ENCODE results near the gene RPL28. TPM values are rescaled to one million over a fixed set of nuclear protein-coding genes. Genes with fewer than 3 reads are reported as not detected.

RPL28 gene
- total and polyA plus RNA-seq, 4 donors, result 116 to 535 (median 164) TPM

- 48% methylated on average over 9 of the region's 9 CpGs for WGBS
- no peak overlapping the region for H3K4me3 ChIP-seq (ENCODE audit: low read depth in 1 of 3, low read length in 3 of 3)
- H3K36me3 ChIP-seq (ENCODE audit: control insufficient read depth in 4 of 4, insufficient read depth in 3 of 4, low read depth in 1 of 4, low read length in 3 of 4), result no peaks in the 10 kb centered on the region
- no peaks in the 10 kb centered on the region for H3K9me3 ChIP-seq (ENCODE audit: control insufficient read depth in 4 of 4, low read length in 3 of 4)
- H3K9ac ChIP-seq (ENCODE audit: low read depth in 1 of 2, low read length in 2 of 2), result no peak overlapping the region
- no peak for TF ChIP-seq MAX (IDR thresholded peaks at IDR 0.05)
- no peak for TF ChIP-seq FOXA2 (IDR thresholded peaks at IDR 0.05)
- no peak for TF ChIP-seq HNF4A (conservative IDR thresholded peaks at IDR 0.05)
- TF ChIP-seq REST (IDR thresholded peaks at IDR 0.05), result no peak
- no peak for TF ChIP-seq NR2F2 (IDR thresholded peaks at IDR 0.05)
- no peak for TF ChIP-seq TAF1 (conservative IDR thresholded peaks at IDR 0.05)
- TF ChIP-seq FOXA1 (IDR thresholded peaks at IDR 0.05), result no peak
- TF ChIP-seq GABPA (IDR thresholded peaks at IDR 0.05 in 1 of 2, conservative IDR thresholded peaks at IDR 0.05 in 1 of 2), result no peak
- no peak for TF ChIP-seq CTCF (IDR thresholded peaks at IDR 0.05; ENCODE audit: low read depth, low read length, missing input control)
- DNase-seq (ENCODE audit: low spot score), result no peak
- peaks cover 0 to 9% (median 2%) of the 10 kb centered on the region in 4 donors for H3K4me1 ChIP-seq (ENCODE audit: control insufficient read depth in 4 of 4, insufficient read depth in 4 of 4, low read length in 3 of 4)
- H3K27ac ChIP-seq (ENCODE audit: low read depth in 1 of 2, low read length in 2 of 2), result no peak overlapping the region
- peaks cover 0 to 13% (median 9%) of the 10 kb centered on the region in 4 donors for H3K27me3 ChIP-seq (ENCODE audit: control insufficient read depth in 4 of 4, insufficient read depth in 4 of 4, low read length in 3 of 4)
Observed at GRCh38 chr19:55373306-55373992, 12.3 kb upstream of the RPL28 start.

GRCh38 chr19:55373993-55374757 lies 11.6 kb upstream of the RPL28 start:
- Histone ChIP-seq H3K36me3 (ENCODE audit: control insufficient read depth in 4 of 4, insufficient read depth in 3 of 4, low read depth in 1 of 4, low read length in 3 of 4) (no peaks in the 10 kb centered on the region), H3K9me3 (ENCODE audit: control insufficient read depth in 4 of 4, low read length in 3 of 4) (no peaks in the 10 kb centered on the region), H3K27me3 (ENCODE audit: control insufficient read depth in 4 of 4, insufficient read depth in 4 of 4, low read length in 3 of 4) (peaks cover 0 to 13% (median 8%) of the 10 kb centered on the region in 4 donors), H3K4me1 (ENCODE audit: control insufficient read depth in 4 of 4, insufficient read depth in 4 of 4, low read length in 3 of 4) (peaks cover 0 to 6% (median 2%) of the 10 kb centered on the region in 4 donors), H3K9ac (ENCODE audit: low read depth in 1 of 2, low read length in 2 of 2) (no peak overlapping the region), H3K27ac (ENCODE audit: low read depth in 1 of 2, low read length in 2 of 2) (no peak overlapping the region), H3K4me3 (ENCODE audit: low read depth in 1 of 3, low read length in 3 of 3) (no peak overlapping the region)
- WGBS, result 8% methylated on average over 31 of the region's 31 CpGs
- no peak for DNase-seq (ENCODE audit: low spot score)
- TF ChIP-seq ATF3 (IDR thresholded peaks at IDR 0.05) (no peak), RXRA (IDR thresholded peaks at IDR 0.05) (no peak), FOXA1 (IDR thresholded peaks at IDR 0.05) (no peak), TAF1 (conservative IDR thresholded peaks at IDR 0.05) (no peak), GABPA (IDR thresholded peaks at IDR 0.05 in 1 of 2, conservative IDR thresholded peaks at IDR 0.05 in 1 of 2) (no peak), HNF4A (conservative IDR thresholded peaks at IDR 0.05) (no peak), RAD21 (IDR thresholded peaks at IDR 0.05) (no peak), REST (IDR thresholded peaks at IDR 0.05) (no peak), NR2F2 (IDR thresholded peaks at IDR 0.05) (no peak), JUND (IDR thresholded peaks at IDR 0.05) (no peak), SP1 (IDR thresholded peaks at IDR 0.05) (no peak), YY1 (IDR thresholded peaks at IDR 0.05) (no peak), CTCF (IDR thresholded peaks at IDR 0.05; ENCODE audit: low read depth, low read length, missing input control) (no peak), MAX (IDR thresholded peaks at IDR 0.05) (no peak)

All from liver (tissue), 9 donors.